GM19099 (cell line): ENCODE measurements around the gene SURF6.

ENCODE experiments used
- POLR2A ChIP-seq: IDR thresholded peaks from 3 replicates; pipeline ENCODE4 v1.6.1; 2011; ENCODE audit warnings: low read depth; ENCODE audit not compliant: insufficient read length; ENCODE audit errors: extremely low read depth

The SURF6 gene

GRCh38 chr9:133344071-133344470 is 8.1 kb upstream of the SURF6 start:
- TF ChIP-seq POLR2A: no peak

DNA sequence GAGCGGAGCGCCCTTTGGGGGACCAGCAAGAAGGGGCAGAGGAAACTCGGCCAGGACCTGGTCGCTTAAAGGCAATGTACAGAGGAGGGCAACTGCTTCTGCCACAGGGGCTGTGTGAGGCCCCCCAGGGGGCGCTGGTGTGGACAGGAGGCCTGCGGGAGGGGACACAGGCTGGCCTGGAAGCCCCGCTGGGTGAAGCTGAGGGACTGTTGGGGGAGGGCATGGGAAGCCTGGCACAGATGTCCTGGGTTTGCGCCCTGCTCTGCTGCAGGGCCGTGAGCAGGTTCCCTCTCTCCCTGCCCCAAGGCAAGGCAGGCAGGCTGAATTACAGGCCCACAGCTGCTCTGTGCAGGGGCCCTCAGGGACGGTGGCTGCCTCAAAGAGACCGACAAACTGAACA is 6.6 kb upstream of the SURF6 start:
- no peak for TF ChIP-seq POLR2A

DNA sequence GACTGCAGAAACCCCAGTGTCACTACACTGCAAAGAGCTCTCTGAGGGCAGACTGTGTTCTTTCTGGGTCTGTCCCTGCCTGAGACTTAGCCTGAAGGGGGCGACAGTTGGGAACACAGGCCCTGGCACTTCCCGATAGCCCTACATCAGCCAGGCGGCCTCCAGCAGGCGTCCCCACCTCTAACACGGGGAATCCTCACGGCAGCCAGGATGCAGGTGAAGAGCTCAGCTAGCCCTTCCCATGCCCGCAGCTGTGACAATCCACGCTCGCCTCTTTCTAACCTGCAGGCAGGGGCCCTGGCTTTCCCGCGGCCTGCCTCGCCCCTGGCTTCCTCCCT is 6.0 kb upstream of the SURF6 start:
- no peak for TF ChIP-seq POLR2A

GRCh38 chr9:133341369-133342068 is 5.5 kb upstream of the SURF6 start:
- no peak for TF ChIP-seq POLR2A

DNA sequence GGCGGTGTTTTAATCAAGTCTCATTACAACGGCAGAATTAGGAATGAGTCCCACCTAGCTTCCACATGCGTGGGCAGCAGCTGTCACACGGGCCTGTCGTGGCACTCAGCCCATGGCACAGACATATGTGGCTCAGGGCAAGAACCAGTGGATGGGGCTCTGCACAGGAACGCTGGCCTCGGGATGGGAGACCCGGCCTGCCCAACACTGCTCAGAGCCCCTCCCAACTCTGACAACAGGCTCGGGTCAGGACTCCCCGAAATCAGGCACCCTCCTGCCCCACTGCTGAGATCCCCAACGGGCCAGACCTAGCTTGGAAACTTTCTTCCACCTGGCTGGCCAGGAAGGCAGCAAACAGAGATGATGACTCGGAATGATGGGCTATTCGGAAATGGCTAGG is 4.9 kb upstream of the SURF6 start:
- TF ChIP-seq POLR2A: no peak

- TF ChIP-seq POLR2A: no peak
Measured at GRCh38 chr9:133340256-133340655, 4.3 kb upstream of the SURF6 start.

GRCh38 chr9:133339641-133340040 is 3.7 kb upstream of the SURF6 start:
- TF ChIP-seq POLR2A: no peak

DNA sequence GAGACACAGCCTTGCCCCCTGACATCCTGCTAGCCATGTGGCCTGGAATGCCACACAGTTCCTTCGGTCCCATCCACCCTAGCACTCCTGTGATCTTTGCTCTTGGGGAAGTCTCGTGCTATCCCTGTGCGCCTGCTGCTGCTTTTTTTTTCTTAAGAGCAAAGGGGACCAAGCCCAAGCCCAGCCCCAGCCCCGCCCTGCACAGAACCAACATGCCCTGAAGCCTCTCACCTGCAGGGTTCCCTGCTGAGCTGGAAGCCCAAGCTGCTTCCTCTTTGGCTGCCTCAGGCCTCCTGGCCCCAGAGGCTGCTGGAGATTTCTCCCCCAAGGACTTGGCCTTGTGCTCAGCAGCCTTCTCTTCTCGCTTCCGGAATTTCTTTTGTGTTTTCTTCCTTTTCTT is 1.8 kb downstream of the SURF6 start:
- TF ChIP-seq POLR2A: no peak

DNA sequence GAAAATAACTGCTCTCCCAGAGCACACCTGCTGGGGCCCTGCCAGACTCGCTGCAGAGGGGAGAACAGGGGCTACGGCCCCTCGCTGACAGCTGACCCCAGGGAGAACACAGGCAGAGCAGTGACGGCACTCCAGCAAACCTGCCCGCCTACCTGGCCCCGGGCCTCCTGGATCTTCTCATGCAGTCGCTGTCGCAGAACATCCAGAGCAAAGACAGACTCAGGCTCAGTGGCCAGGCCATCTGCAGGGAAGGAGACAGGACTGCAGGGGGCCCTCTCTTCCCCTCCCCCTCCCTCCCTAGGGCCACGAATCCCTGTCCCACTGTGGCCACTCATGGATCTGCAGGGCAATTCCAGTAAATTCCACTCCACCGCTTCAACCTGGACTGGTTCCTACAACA is 2.4 kb downstream of the SURF6 start:
- no peak for TF ChIP-seq POLR2A

DNA sequence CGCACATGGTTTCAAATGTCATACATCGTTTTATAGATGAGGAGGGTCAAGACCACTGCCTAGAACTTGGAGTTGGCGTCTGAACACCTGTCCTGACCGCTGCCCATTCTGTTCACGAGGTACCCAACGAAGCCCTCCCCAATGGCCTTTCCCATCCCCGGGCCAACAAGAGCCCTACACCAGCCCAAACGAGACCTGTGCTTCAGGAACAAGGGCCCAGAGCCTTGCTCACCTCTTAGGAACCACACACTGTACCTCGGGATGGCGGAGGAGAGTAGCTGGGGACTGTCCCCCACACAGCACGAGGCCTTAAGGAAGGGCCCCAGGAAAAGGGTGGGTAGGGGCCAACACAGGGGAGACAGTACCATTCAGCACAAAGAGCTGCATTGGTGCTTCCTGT is 3.0 kb downstream of the SURF6 start:
- TF ChIP-seq POLR2A: no peak

DNA sequence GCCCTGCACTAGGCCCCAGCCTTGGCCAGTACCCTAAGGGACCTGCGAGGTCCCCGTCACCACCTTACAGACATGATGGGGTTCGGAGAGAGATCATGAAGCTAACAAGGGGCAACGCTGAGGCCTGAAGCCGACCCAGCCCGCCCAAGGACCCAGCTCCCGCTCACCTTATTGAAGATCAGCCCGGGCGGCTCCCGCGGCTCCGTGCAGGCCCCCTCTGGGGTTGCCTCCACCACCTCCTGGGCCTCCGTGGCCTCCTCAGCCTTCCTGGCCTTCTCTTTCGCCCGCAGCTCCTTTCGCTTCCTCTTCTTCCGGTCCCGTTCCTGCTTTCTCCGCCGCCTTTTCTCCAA is 3.6 kb downstream of the SURF6 start:
- TF ChIP-seq POLR2A: no peak

- TF ChIP-seq POLR2A: no peak
Measured at GRCh38 chr9:133331641-133332380, 4.2 kb downstream of the SURF6 start.

GRCh38 chr9:133331221-133331620 is 4.8 kb downstream of the SURF6 start:
- no peak for TF ChIP-seq POLR2A

GRCh38 chr9:133327834-133328484 is 8.0 kb downstream of the SURF6 start:
- no peak for TF ChIP-seq POLR2A

- TF ChIP-seq POLR2A: no peak
Measured at GRCh38 chr9:133323991-133324703, 11.8 kb downstream of the SURF6 start.

DNA sequence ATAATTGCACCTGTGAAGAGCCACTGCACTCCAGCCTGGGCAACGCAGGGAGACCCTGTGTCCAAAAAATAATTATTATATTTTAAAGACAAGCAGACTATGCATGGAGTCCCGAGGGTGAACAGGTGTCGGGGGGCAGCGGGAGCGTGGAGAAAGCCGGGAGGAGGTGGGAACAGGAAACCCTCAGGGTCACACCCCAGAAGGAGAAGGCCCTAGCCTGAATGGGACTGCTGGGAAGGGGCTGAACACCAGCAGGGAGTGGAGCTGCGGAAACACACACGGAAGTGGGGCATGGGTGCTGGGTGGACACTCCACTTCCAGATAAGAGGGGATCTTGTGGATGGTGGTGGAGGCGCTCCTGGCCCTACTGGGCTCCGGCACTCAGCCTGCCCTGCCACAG is 12.8 kb downstream of the SURF6 start:
- TF ChIP-seq POLR2A: no peak

- TF ChIP-seq POLR2A: no peak
Measured at GRCh38 chr9:133322701-133323100, 13.3 kb downstream of the SURF6 start.
